GM23338 (cell line): ENCODE measurements around the gene CELF2. TPM values are rescaled to one million over a fixed set of nuclear protein-coding genes. Genes with fewer than 3 reads are reported as not detected.

Experiments used
- ATAC-seq: fragments of 200-7000 bp; cut with Tn5 transposase; 3 replicates; pipeline ENCODE4 v1.9.1; 2020
- DNase-seq: peaks from one replicate; pipeline ENCODE4 v3.0.0-alpha.2; 2015; ENCODE audit warnings: low spot score
- H2AFZ ChIP-seq: fragments of 200-600 bp; sonication (generic); 2 replicates; pipeline ENCODE4 v1.8.0; 2016; ENCODE audit warnings: antibody characterized with exemption, mild to moderate bottlenecking, moderate library complexity
- H3F3A ChIP-seq: fragments of 200-600 bp; sonication (generic); replicated peaks from 2 replicates; pipeline ENCODE4 v1.8.0; 2017; ENCODE audit warnings: antibody characterized with exemption, mixed run types, low read depth
- H3K27ac ChIP-seq: fragments of 200-600 bp; sonication (generic); 2 replicates; pipeline ENCODE4 v1.6.1; 2016; ENCODE audit warnings: low read depth
- H3K27me3 ChIP-seq: fragments of 200-600 bp; sonication (generic); 2 replicates; pipeline ENCODE4 v1.8.0; 2016; ENCODE audit warnings: mild to moderate bottlenecking, mixed run types, moderate library complexity; ENCODE audit not compliant: insufficient read depth
- H3K36me3 ChIP-seq: fragments of 200-600 bp; sonication (generic); 2 replicates; pipeline ENCODE4 v1.8.0; 2016; ENCODE audit warnings: mild to moderate bottlenecking; ENCODE audit not compliant: insufficient read depth
- H3K4me1 ChIP-seq: fragments of 200-600 bp; sonication (generic); 2 replicates; pipeline ENCODE4 v1.8.0; 2016; ENCODE audit warnings: mild to moderate bottlenecking, moderate library complexity; ENCODE audit not compliant: insufficient read depth
- H3K4me2 ChIP-seq: fragments of 200-600 bp; sonication (generic); 2 replicates; pipeline ENCODE4 v1.7.1; 2017; ENCODE audit warnings: mixed run types
- H3K4me3 ChIP-seq: fragments of 200-600 bp; sonication (generic); 2 replicates; pipeline ENCODE4 v1.6.1; 2016; ENCODE audit warnings: mixed run types
- H3K79me2 ChIP-seq: fragments of 200-600 bp; sonication (generic); replicated peaks from 2 replicates; pipeline ENCODE4 v1.8.0; 2017; ENCODE audit warnings: mild to moderate bottlenecking; ENCODE audit not compliant: insufficient read depth
- H3K9me2 ChIP-seq: fragments of 200-600 bp; sonication (generic); 2 replicates; pipeline ENCODE4 v1.8.0; 2017; ENCODE audit not compliant: insufficient read depth
- H4K20me1 ChIP-seq: fragments of 200-600 bp; sonication (generic); replicated peaks from 2 replicates; pipeline ENCODE4 v1.8.0; 2017; ENCODE audit warnings: mild to moderate bottlenecking; ENCODE audit not compliant: insufficient read depth
- H3K27ac Mint-ChIP-seq: 2 replicates; pipeline ENCODE4 v1.8.0; 2020; ENCODE audit warnings: inconsistent platforms, mild to moderate bottlenecking, moderate library complexity, mixed read lengths
- H3K27me3 Mint-ChIP-seq: 3 replicates; pipeline ENCODE4 v1.8.0; 2022; ENCODE audit warnings: low read depth, mild to moderate bottlenecking, moderate library complexity, mixed read lengths, inconsistent platforms; ENCODE audit not compliant: insufficient read depth, poor library complexity
- H3K36me3 Mint-ChIP-seq: 3 replicates; pipeline ENCODE4 v1.8.0; 2021; ENCODE audit warnings: low read depth, mild to moderate bottlenecking, inconsistent platforms, moderate library complexity, mixed read lengths
- H3K4me1 Mint-ChIP-seq: 3 replicates; pipeline ENCODE4 v1.8.0; 2020; ENCODE audit warnings: mild to moderate bottlenecking, inconsistent platforms, mixed read lengths
- H3K4me3 Mint-ChIP-seq: 3 replicates; pipeline ENCODE4 v1.8.0; 2021; ENCODE audit warnings: moderate library complexity, mild to moderate bottlenecking, inconsistent platforms, mixed read lengths
- H3K9me3 Mint-ChIP-seq: 3 replicates; pipeline ENCODE4 v1.8.0; 2020; ENCODE audit warnings: moderate library complexity, mild to moderate bottlenecking, inconsistent platforms, mixed read lengths
- CREB1 ChIP-seq: fragments of 250-450 bp; sonication (Bioruptor Pico); IDR thresholded peaks from 2 replicates; pipeline ENCODE4 v1.5.0; 2020; ENCODE audit warnings: low read depth, mild to moderate bottlenecking, moderate library complexity
- EZH2 ChIP-seq: fragments of 200-600 bp; sonication (generic); IDR thresholded peaks from one replicate; pipeline ENCODE4 v1.8.0; 2017; ENCODE audit warnings: antibody characterized with exemption, mild to moderate bottlenecking, low read depth; ENCODE audit not compliant: unreplicated experiment
- EZH2phosphoT487 ChIP-seq: fragments of 200-600 bp; sonication (generic); IDR thresholded peaks from one replicate; pipeline ENCODE4 v1.8.1; 2018; ENCODE audit warnings: antibody characterized with exemption; ENCODE audit not compliant: unreplicated experiment
- JUNB ChIP-seq: IDR thresholded peaks from one replicate; pipeline ENCODE4 v1.6.1; 2016; ENCODE audit warnings: antibody characterized with exemption; ENCODE audit not compliant: unreplicated experiment
- REST ChIP-seq: IDR thresholded peaks from one replicate; pipeline ENCODE4 v1.6.1; 2018; ENCODE audit warnings: antibody characterized with exemption; ENCODE audit not compliant: unreplicated experiment
- ZNF114 ChIP-seq: fragments of 250-450 bp; sonication (Bioruptor Pico); IDR thresholded peaks from 2 replicates; pipeline ENCODE4 v1.5.0; 2020; ENCODE audit warnings: mild to moderate bottlenecking, moderate library complexity
- ZNF331 ChIP-seq: fragments of 250-450 bp; sonication (Bioruptor Pico); IDR thresholded peaks from 2 replicates; pipeline ENCODE4 v1.5.0; 2020; ENCODE audit warnings: low read depth, mild to moderate bottlenecking, moderate library complexity
- ZNF462 ChIP-seq: fragments of 250-450 bp; sonication (Bioruptor Pico); IDR thresholded peaks from 2 replicates; pipeline ENCODE4 v1.5.0; 2020; ENCODE audit warnings: mild to moderate bottlenecking, moderate library complexity
- polyA plus RNA-seq: library from polyadenylated mRNA; unstranded; fragments of >200 nt; fragmentation: Nextera tagmentation; extraction: Ambion mirVana; gene quantifications from 2 replicates; pipeline ENCODE4 v1.2.1, GENCODE V29; 2016
- total RNA-seq: library from RNA; depleted of rRNA; stranded (reverse); fragments of >200 nt; shearing (Covaris generic); gene quantifications from 2 replicates; pipeline ENCODE4 v1.2.3, GENCODE V29; 2014
- TF ChIP-seq, protein P1 (sequence below): IDR thresholded peaks from 2 replicates; pipeline ENCODE4 v1.6.1; 2016; ENCODE audit warnings: antibody characterized with exemption
- TF ChIP-seq, protein P2 (sequence below), 2 experiments: fragments of 200-600 bp in 1 of 2; sonication (generic) in 1 of 2; conservative IDR thresholded peaks; 2 replicates each; pipeline versions ENCODE4 v1.5.1 to v1.6.1; 2016 to 2017; ENCODE audit warnings: antibody characterized with exemption in 2 of 2, low read depth in 2 of 2, mild to moderate bottlenecking in 2 of 2, moderate library complexity in 1 of 2

CELF2 gene
- total and polyA plus RNA-seq, 2 experiments from 2014 or later = 18.1 to 22.5 TPM

DNA sequence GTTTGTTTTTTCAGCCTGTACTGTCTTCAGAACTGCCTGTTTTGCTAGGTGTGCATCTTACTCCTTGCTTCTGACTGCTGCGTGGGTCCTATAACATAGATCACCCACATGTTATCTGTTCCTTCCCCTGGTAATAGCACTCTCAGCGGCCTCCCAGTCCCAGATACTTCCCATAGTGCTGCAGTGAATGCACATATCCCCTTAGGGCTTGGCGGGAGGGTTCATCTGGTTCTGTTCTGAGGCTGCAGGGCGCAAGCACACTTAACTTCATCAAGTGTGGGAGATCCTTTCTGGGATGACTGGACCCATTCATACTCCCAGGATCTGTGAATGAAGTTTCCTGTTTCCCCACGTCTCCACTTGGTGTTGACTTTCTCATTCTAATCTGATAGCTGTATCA, 90.7 kb downstream of the CELF2 start:
- peaks cover 12% of the 10 kb centered on the region for H3K4me1 ChIP-seq
- peaks cover 11% of the 10 kb centered on the region; the same call in 1 of the 2 replicates for H3K9me2 ChIP-seq
- H3K27ac Mint-ChIP-seq = no peak overlapping the region
- no peak overlapping the region for H3K27ac ChIP-seq
- peaks cover 11% of the 10 kb centered on the region for H3K9me3 Mint-ChIP-seq
- TF ChIP-seq REST = no peak
- TF ChIP-seq CREB1 (CRISPR knock-in tag) = no peak
- TF ChIP-seq EZH2phosphoT487 = no peak
- TF ChIP-seq, protein P1, sequence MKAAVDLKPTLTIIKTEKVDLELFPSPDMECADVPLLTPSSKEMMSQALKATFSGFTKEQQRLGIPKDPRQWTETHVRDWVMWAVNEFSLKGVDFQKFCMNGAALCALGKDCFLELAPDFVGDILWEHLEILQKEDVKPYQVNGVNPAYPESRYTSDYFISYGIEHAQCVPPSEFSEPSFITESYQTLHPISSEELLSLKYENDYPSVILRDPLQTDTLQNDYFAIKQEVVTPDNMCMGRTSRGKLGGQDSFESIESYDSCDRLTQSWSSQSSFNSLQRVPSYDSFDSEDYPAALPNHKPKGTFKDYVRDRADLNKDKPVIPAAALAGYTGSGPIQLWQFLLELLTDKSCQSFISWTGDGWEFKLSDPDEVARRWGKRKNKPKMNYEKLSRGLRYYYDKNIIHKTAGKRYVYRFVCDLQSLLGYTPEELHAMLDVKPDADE = no peak
- TF ChIP-seq EZH2 = no peak
- no peak for TF ChIP-seq JUNB
- TF ChIP-seq ZNF331 = no peak
- TF ChIP-seq, protein P2, sequence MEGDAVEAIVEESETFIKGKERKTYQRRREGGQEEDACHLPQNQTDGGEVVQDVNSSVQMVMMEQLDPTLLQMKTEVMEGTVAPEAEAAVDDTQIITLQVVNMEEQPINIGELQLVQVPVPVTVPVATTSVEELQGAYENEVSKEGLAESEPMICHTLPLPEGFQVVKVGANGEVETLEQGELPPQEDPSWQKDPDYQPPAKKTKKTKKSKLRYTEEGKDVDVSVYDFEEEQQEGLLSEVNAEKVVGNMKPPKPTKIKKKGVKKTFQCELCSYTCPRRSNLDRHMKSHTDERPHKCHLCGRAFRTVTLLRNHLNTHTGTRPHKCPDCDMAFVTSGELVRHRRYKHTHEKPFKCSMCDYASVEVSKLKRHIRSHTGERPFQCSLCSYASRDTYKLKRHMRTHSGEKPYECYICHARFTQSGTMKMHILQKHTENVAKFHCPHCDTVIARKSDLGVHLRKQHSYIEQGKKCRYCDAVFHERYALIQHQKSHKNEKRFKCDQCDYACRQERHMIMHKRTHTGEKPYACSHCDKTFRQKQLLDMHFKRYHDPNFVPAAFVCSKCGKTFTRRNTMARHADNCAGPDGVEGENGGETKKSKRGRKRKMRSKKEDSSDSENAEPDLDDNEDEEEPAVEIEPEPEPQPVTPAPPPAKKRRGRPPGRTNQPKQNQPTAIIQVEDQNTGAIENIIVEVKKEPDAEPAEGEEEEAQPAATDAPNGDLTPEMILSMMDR (conservative IDR thresholded peaks at IDR 0.05; ENCODE audit: low read depth in 2 of 2) = no peak
- TF ChIP-seq ZNF114 (CRISPR knock-in tag) = no peak
- no peak for TF ChIP-seq ZNF462 (CRISPR knock-in tag)
- no peak for DNase-seq
- H3K4me3 ChIP-seq = no peak overlapping the region
- H3K79me2 ChIP-seq = peaks cover under 1% of the 10 kb centered on the region; the same call in 1 of the 2 replicates
- peaks cover 9% of the 10 kb centered on the region; the same call in 2 of the 3 replicates for H3K36me3 Mint-ChIP-seq
- peaks cover 5% of the 10 kb centered on the region for H3K27me3 Mint-ChIP-seq
- no peak for ATAC-seq
- H4K20me1 ChIP-seq = no peaks in the 10 kb centered on the region
- no peaks in the 10 kb centered on the region for H3K27me3 ChIP-seq
- peaks cover 19% of the 10 kb centered on the region for H3K4me1 Mint-ChIP-seq
- no peak overlapping the region for H3K4me2 ChIP-seq
- H3F3A ChIP-seq = no peaks in the 10 kb centered on the region
- no peak overlapping the region for H3K4me3 Mint-ChIP-seq
- no peak overlapping the region for H2AFZ ChIP-seq
- H3K36me3 ChIP-seq = no peaks in the 10 kb centered on the region
